Gastroesophageal sphincter (tissue), 3 donors: ENCODE data around the gene EAF2.

ENCODE experiments used
- POLR2A ChIP-seq, 2 donors: fragments of 450-650 bp; IDR thresholded peaks; one replicate each; pipeline ENCODE4 v1.6.1; 2017; ENCODE audit warnings: antibody characterized with exemption in 2 of 2, mild to moderate bottlenecking in 2 of 2, moderate library complexity in 1 of 2
- POLR2AphosphoS5 ChIP-seq: sonication (generic); formaldehyde crosslinking; IDR thresholded peaks from one replicate; pipeline ENCODE4 v1.6.1; 2017; ENCODE audit warnings: antibody characterized with exemption
- TF ChIP-seq, protein P1 (sequence below), 4 experiments: fragments of 200-600 bp in 2 of 4; fragments of 450-650 bp in 2 of 4; sonication (generic) in 1 of 4; IDR thresholded peaks; one replicate each; pipeline ENCODE4 v1.5.1; 2017 to 2019; ENCODE audit warnings: antibody characterized with exemption in 4 of 4, mild to moderate bottlenecking in 2 of 4, moderate library complexity in 2 of 4

DNA sequence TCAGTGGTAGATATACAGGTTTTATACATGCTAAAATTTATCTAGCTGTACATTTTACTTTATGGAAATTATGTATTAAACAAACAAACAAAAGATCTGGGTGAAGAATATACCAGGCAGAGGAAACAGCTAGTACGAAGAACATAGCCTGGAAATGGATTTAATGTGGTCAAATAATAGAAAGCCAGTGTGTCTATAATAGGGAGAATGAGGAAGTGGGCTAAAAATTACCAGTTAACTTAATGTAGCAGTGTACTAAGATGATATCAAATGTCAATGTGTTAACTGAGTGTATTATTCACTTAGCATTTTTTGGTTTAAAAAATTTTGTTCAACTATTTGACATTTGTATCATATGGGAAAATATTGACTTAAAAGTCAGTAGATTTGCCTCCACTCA, 36.4 kb downstream of the EAF2 start:
- TF ChIP-seq, protein P1, sequence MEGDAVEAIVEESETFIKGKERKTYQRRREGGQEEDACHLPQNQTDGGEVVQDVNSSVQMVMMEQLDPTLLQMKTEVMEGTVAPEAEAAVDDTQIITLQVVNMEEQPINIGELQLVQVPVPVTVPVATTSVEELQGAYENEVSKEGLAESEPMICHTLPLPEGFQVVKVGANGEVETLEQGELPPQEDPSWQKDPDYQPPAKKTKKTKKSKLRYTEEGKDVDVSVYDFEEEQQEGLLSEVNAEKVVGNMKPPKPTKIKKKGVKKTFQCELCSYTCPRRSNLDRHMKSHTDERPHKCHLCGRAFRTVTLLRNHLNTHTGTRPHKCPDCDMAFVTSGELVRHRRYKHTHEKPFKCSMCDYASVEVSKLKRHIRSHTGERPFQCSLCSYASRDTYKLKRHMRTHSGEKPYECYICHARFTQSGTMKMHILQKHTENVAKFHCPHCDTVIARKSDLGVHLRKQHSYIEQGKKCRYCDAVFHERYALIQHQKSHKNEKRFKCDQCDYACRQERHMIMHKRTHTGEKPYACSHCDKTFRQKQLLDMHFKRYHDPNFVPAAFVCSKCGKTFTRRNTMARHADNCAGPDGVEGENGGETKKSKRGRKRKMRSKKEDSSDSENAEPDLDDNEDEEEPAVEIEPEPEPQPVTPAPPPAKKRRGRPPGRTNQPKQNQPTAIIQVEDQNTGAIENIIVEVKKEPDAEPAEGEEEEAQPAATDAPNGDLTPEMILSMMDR (IDR thresholded peaks at IDR 0.05) = no peak
- TF ChIP-seq POLR2A (IDR thresholded peaks at IDR 0.05) (no peak), POLR2AphosphoS5 (no peak)
